GM12878 (cell line): ENCODE results near the gene SEC63. TPM values are rescaled to one million over a fixed set of nuclear protein-coding genes. Genes with fewer than 3 reads are reported as not detected.

Experiments used
- ATAC-seq: fragments of 200-7000 bp; cut with Tn5 transposase; 3 replicates; pipeline ENCODE4 v1.9.1; 2020; ENCODE audit warnings: mild to moderate bottlenecking, moderate library complexity
- BruUV-seq: library from RNA; stranded (reverse); fragments of 400-500 nt; replicated peaks from 2 replicates; lab custom pipeline; 2021; lab: Mats Ljungman, UMichigan
- CTCF ChIA-PET: fragments of 300-600 bp; sonication (Branson Sonifier 250); formaldehyde crosslinking; extraction: SDS; loops from one replicate; lab custom pipeline; 2021; ENCODE audit warnings: inconsistent platforms; lab: Yijun Ruan, JAX
- POLR2A ChIA-PET: fragments of 350-600 bp; formaldehyde crosslinking; extraction: SDS; loops from one replicate; lab custom pipeline; 2021; ENCODE audit warnings: inconsistent platforms; lab: Charles Lee
- RAD21 ChIA-PET: fragments of 300-600 bp; sonication (Branson Sonifier 250); formaldehyde crosslinking; loops from one replicate; lab custom pipeline; 2023; ENCODE audit warnings: antibody characterized with exemption; ENCODE audit not compliant: unreplicated experiment; lab: Charles Lee
- SMC1A ChIA-PET: fragments of 300-600 bp; sonication (Branson Sonifier 250); formaldehyde crosslinking; loops from one replicate; lab custom pipeline; 2023; ENCODE audit not compliant: unreplicated experiment, uncharacterized antibody; lab: Charles Lee
- DNase-seq: peaks from one replicate; pipeline ENCODE4 v3.0.0-alpha.2; 2011; ENCODE audit warnings: low read depth, low spot score
- FAIRE-seq: peaks from 3 replicates; lab custom pipeline; 2011; peaks lifted over from hg19 to GRCh38; lab: Jason Lieb, UNC
- H2AFZ ChIP-seq: 2 replicates; pipeline ENCODE4 v1.6.0; 2011; ENCODE audit warnings: low read depth, low read length, control low read depth; ENCODE audit not compliant: control insufficient read depth
- H3K27ac ChIP-seq: 2 replicates; pipeline ENCODE4 v1.5.1; 2011; ENCODE audit warnings: control low read depth; ENCODE audit not compliant: control insufficient read depth, insufficient read depth
- H3K27me3 ChIP-seq, 2 experiments: replicated peaks in 1 of 2; 2 replicates each; pipeline versions ENCODE4 v1.6.0 to v1.6.1; 2011; ENCODE audit warnings: low read length in 1 of 2; ENCODE audit not compliant: control insufficient read depth in 2 of 2, insufficient read depth in 2 of 2
- H3K36me3 ChIP-seq, 2 experiments: 2 replicates each; pipeline ENCODE4 v1.5.1; 2011; ENCODE audit warnings: low read length in 1 of 2; ENCODE audit not compliant: control insufficient read depth in 2 of 2, insufficient read depth in 2 of 2
- H3K4me1 ChIP-seq: 2 replicates; pipeline ENCODE4 v1.6.1; 2011; ENCODE audit warnings: mild to moderate bottlenecking, low read length, moderate library complexity, mixed read lengths; ENCODE audit not compliant: control insufficient read depth, insufficient read depth
- H3K4me2 ChIP-seq: 2 replicates; pipeline ENCODE4 v1.6.0; 2011; ENCODE audit warnings: control low read depth; ENCODE audit not compliant: control insufficient read depth, insufficient read depth
- H3K4me3 ChIP-seq: fragments of 200-600 bp; sonication (generic); 2 replicates; pipeline ENCODE4 v1.5.1; 2016
- H3K79me2 ChIP-seq: 2 replicates; pipeline ENCODE4 v1.6.0; 2011; ENCODE audit warnings: low read length; ENCODE audit not compliant: control insufficient read depth, insufficient read depth
- H3K9ac ChIP-seq: 2 replicates; pipeline ENCODE4 v1.8.0; 2011; ENCODE audit warnings: low read length, control low read depth, mixed read lengths; ENCODE audit not compliant: control insufficient read depth, insufficient read depth
- H3K9me3 ChIP-seq: replicated peaks from 3 replicates; pipeline ENCODE4 v1.5.1; 2011; ENCODE audit warnings: mild to moderate bottlenecking, low read length; ENCODE audit not compliant: control insufficient read depth, insufficient read depth
- H4K20me1 ChIP-seq: 2 replicates; pipeline ENCODE4 v1.6.0; 2011; ENCODE audit not compliant: control insufficient read depth, insufficient read depth
- CEBPB ChIP-seq, 2 experiments: fragments of 150-350 bp in 1 of 2; IDR thresholded peaks; 2 replicates each; pipeline ENCODE4 v1.6.1; 2012 to 2014; ENCODE audit warnings: low read depth in 2 of 2, low read length in 2 of 2, borderline replicate concordance in 1 of 2, inconsistent platforms in 1 of 2
- RAD21 ChIP-seq: IDR thresholded peaks from 2 replicates; pipeline ENCODE4 v1.6.1; 2011; ENCODE audit warnings: mild to moderate bottlenecking, low read depth, low read length, moderate library complexity; ENCODE audit not compliant: insufficient read depth
- SMC3 ChIP-seq: IDR thresholded peaks from 2 replicates; pipeline ENCODE4 v1.6.1; 2011; ENCODE audit warnings: low read length, improper control_type of control experiment, borderline replicate concordance
- WGBS: methylation state at CpG from one replicate; pipeline ENCODE4 v1.1.6; 2016; ENCODE audit warnings: low lambda C conversion rate; ENCODE audit not compliant: insufficient replicate concordance, insufficient coverage; ENCODE audit errors: missing lambda C conversion rate; 5-methylcytosine and 5-hydroxymethylcytosine counted together
- in situ Hi-C: fragments of 300-500 bp; cut with MboI; formaldehyde crosslinking; loops from 9 replicates; pipeline ENCODE4 v1.14.3; 2018; ENCODE audit warnings: mixed read lengths
- intact Hi-C: fragments of 100-400 bp; cut with micrococcal nuclease; formaldehyde crosslinking; loops from one replicate; pipeline ENCODE4 v1.14.2; 2022; ENCODE audit not compliant: unreplicated experiment
- polyA plus RNA-seq, 11 experiments: library from polyadenylated mRNA; depleted of rRNA in 4 of 11; unstranded in 6 of 11; stranded (reverse) in 5 of 11; fragments of >200 nt; fragmentation: Nextera tagmentation in 4 of 11; fragmentation: Illumina TruSeq in 1 of 11; extraction: Ambion mirVana in 4 of 11; extraction: Trizol in 1 of 11; gene quantifications; 1 replicate in 1 of 11; 2 replicates in 10 of 11; pipeline versions ENCODE4 v1.2.1 to v1.2.3, GENCODE V29; 2011 to 2016; ENCODE audit warnings: inconsistent platforms in 2 of 11, missing spikeins in 2 of 11, low read depth in 1 of 11
- total RNA-seq, 4 experiments: library from RNA; depleted of rRNA in 3 of 4; stranded (reverse); fragments of >200 nt in 3 of 4; fragmentation: Illumina TruSeq in 1 of 4; extraction: Trizol in 1 of 4; gene quantifications; 2 replicates each; pipeline versions ENCODE4 v1.2.1 to v1.2.3, GENCODE V29; 2013 to 2021
- TF ChIP-seq, protein P1 (sequence below), 3 experiments: IDR thresholded peaks in 2 of 3; conservative IDR thresholded peaks in 1 of 3; 2 replicates each; pipeline ENCODE4 v1.5.1; 2011; ENCODE audit warnings: low read depth in 3 of 3, low read length in 3 of 3, mild to moderate bottlenecking in 3 of 3, control low read depth in 2 of 3, moderate library complexity in 2 of 3, inconsistent platforms in 1 of 3, mixed read lengths in 1 of 3; ENCODE audit not compliant: control insufficient read depth in 2 of 3, insufficient read depth in 1 of 3; ENCODE audit errors: extremely low read depth in 1 of 3

SEC63 gene
- total and polyA plus RNA-seq, 10 of the 15 experiments (the other 5 are each of a cell fraction or from before 2014, with no cell fraction given): 10.1 to 87.0 (median 34.3) TPM

- ChIA-PET RAD21 (interaction anchor here (0.7 to 1.4 kb wide), 6 partner anchors 15 to 549 kb away, joined by 3 to 8 read pairs (median 3); no protein-coding TSS in a partner anchor), SMC1A (interaction anchor here (0.8 to 2.3 kb wide), 10 partner anchors 10 to 192 kb away, joined by 3 to 10 read pairs (median 3); no protein-coding TSS in a partner anchor), POLR2A (no interaction called here)
- Histone ChIP-seq H3K36me3 (peaks cover 0 to 2% of the 10 kb centered on the region in 2 experiments; a peak in 2 of 4 replicates), H3K27me3 (no peaks in the 10 kb centered on the region), H3K9me3 (no peaks in the 10 kb centered on the region), H3K4me2 (no peak overlapping the region), H3K27ac (no peak overlapping the region)
- intact Hi-C loops (loop anchor here (5.0 kb wide), 1 partner anchor 189 kb away; no protein-coding TSS in a partner anchor), in situ Hi-C loops (no loop called here)
- peak; percentile 74 for ATAC-seq
- DNase-seq: no peak
- 47% methylated on average over 11 of the region's 11 CpGs for WGBS
- TF ChIP-seq SMC3 (peak; percentile 12; the same call in 1 of the 2 replicates), CEBPB (IDR thresholded peaks at IDR 0.05; ENCODE audit: borderline replicate concordance in 1 of 2, low read depth in 2 of 2, low read length in 2 of 2) (no peak), RAD21 (peak; percentile 31; the same call in 1 of the 2 replicates)
- TF ChIP-seq, protein P1, sequence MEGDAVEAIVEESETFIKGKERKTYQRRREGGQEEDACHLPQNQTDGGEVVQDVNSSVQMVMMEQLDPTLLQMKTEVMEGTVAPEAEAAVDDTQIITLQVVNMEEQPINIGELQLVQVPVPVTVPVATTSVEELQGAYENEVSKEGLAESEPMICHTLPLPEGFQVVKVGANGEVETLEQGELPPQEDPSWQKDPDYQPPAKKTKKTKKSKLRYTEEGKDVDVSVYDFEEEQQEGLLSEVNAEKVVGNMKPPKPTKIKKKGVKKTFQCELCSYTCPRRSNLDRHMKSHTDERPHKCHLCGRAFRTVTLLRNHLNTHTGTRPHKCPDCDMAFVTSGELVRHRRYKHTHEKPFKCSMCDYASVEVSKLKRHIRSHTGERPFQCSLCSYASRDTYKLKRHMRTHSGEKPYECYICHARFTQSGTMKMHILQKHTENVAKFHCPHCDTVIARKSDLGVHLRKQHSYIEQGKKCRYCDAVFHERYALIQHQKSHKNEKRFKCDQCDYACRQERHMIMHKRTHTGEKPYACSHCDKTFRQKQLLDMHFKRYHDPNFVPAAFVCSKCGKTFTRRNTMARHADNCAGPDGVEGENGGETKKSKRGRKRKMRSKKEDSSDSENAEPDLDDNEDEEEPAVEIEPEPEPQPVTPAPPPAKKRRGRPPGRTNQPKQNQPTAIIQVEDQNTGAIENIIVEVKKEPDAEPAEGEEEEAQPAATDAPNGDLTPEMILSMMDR (IDR thresholded peaks at IDR 0.05 in 2 of 3, conservative IDR thresholded peaks at IDR 0.05 in 1 of 3; ENCODE audit: control insufficient read depth in 2 of 3, extremely low read depth in 1 of 3, insufficient read depth in 1 of 3, low read depth in 3 of 3, low read length in 3 of 3): peak; percentile 35 to 68 (median 35); a peak in 5 of 6 replicates
- TF ChIP-seq, all 136 proteins: peak for 3
- no peaks in the 10 kb centered on the region for H3K79me2 ChIP-seq
- H3K4me1 ChIP-seq: 0 out of 2 replicates have a peak, but pooled peaks cover 5% of the 10 kb centered on the region
- no peak overlapping the region for H3K9ac ChIP-seq
- no peaks in the 10 kb centered on the region for H4K20me1 ChIP-seq
- H3K4me3 ChIP-seq: no peak overlapping the region
- FAIRE-seq: peak; percentile 62
- CTCF ChIA-PET: interaction anchor here (0.6 to 4.6 kb wide), 14 partner anchors 9 to 1529 kb away, joined by 3 to 39 read pairs (median 4); no protein-coding TSS in a partner anchor
- no TSS peak for BruUV-seq
- no peak overlapping the region for H2AFZ ChIP-seq
These were observed 91.3 kb downstream of the SEC63 start for GRCh38 chr6:107866606-107867301.
